ENCODE measurements around the gene CRYBG3.

CRYBG3 gene

DNA sequence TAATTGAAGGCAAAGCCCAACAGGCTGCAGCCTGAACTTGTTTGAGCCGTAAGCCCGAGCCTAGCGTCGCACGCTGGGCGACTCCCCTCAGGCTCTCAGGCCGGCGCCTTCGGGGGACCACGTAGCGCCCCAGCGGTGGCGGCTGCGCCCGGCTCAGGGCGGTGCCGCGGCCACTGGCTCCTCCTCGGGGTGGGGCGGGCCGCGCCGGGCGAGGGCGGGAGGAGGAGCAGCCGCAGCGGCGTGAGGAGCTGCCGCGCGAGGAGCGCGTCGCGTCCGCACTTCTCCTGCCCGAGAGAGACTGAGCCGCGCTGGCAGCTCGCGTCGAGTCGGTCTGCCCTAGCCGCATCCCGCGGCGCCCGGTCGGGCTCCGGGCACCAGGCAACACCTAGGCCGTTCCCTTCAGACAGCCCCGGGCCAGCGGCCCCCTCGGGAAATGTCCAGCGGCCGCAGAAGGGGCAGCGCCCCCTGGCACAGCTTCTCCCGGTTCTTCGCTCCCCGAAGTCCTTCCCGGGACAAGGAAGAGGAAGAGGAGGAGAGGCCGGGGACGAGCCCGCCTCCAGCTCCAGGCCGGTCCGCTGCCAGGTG, at the start of gene CRYBG3:
CRYBG3 (plus strand) TSS at position 238 of the 585 bp plus-strand sequence; CDS start at position 434, 196 bp downstream.
- no peaks in the 10 kb centered on the region for H3K27me3 ChIP-seq (ENCODE audit: low read depth, low read length)
- no peaks in the 10 kb centered on the region for H3K36me3 ChIP-seq (ENCODE audit: control insufficient read depth in 1 of 2, insufficient read depth in 2 of 2, low read length in 2 of 2)
- H3K4me3 ChIP-seq (ENCODE audit: low read depth in 1 of 2, low read length in 2 of 2): peak within 1 kb of the TSS; percentile 84 to 87
- peaks cover 0 to 13% of the 10 kb centered on the region in 2 donors for H3K4me1 ChIP-seq (ENCODE audit: control insufficient read depth in 1 of 2, insufficient read depth in 2 of 2, low read length in 2 of 2)
- H3K9me3 ChIP-seq (ENCODE audit: control insufficient read depth in 1 of 2, low read length in 2 of 2): no peaks in the 10 kb centered on the region
- peak within 1 kb of the TSS; percentile 76 for H3K27ac ChIP-seq (ENCODE audit: low read length)

DNA sequence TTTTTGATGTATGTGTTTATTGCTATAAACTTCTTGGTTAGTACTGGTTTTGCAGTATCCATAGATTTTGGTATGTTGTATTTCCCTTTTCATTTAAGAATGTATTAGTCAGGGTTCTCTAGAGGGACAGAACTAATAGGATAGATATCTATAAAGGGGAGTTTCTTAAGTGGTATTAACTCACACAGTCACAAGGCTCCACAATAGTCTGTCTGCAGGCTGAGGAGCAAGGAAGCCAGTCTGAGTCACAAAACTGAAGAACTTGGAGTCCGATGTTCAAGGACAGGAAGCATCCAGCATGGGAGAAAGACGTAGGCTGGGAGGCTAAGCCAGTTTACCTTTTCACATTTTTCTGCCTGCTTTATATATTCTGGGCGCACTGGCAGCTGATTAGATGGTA, 48.9 kb upstream of the CRYBG3 start:
- H3K4me1 ChIP-seq (ENCODE audit: control insufficient read depth in 1 of 2, insufficient read depth in 2 of 2, low read length in 2 of 2): no peaks in the 10 kb centered on the region
- H3K36me3 ChIP-seq (ENCODE audit: control insufficient read depth in 1 of 2, insufficient read depth in 2 of 2, low read length in 2 of 2): peaks cover 0 to 22% of the 10 kb centered on the region in 2 donors
- H3K27ac ChIP-seq (ENCODE audit: low read length): no peak overlapping the region
- H3K27me3 ChIP-seq (ENCODE audit: low read depth, low read length): no peaks in the 10 kb centered on the region
- no peak overlapping the region for H3K4me3 ChIP-seq (ENCODE audit: low read depth in 1 of 2, low read length in 2 of 2)
- H3K9me3 ChIP-seq (ENCODE audit: control insufficient read depth in 1 of 2, low read length in 2 of 2): peaks cover 0 to 5% of the 10 kb centered on the region in 2 donors

DNA sequence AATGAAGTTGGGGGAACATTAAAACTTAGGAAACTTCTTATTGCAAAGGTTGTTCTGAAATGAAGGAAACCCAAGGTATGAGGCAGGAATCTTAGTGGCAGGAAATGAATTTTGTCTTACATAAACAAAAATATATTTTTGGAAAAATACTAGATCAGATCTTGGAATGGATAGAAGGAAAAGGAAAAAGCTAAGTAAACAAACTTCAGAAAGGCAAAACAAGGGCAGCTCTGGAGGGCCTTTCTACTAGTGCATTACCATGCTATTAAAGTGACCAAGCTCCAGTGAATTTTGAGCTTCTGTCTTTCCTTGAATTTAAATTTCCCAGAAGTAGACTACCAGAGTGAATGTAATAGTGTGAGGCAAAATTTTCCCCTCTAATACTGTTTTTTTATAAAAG, 43.7 kb upstream of the CRYBG3 start:
- peaks cover 0 to 3% of the 10 kb centered on the region in 2 donors for H3K4me1 ChIP-seq (ENCODE audit: control insufficient read depth in 1 of 2, insufficient read depth in 2 of 2, low read length in 2 of 2)
- peaks cover 0 to 5% of the 10 kb centered on the region in 2 donors for H3K36me3 ChIP-seq (ENCODE audit: control insufficient read depth in 1 of 2, insufficient read depth in 2 of 2, low read length in 2 of 2)
- no peaks in the 10 kb centered on the region for H3K9me3 ChIP-seq (ENCODE audit: control insufficient read depth in 1 of 2, low read length in 2 of 2)
- no peaks in the 10 kb centered on the region for H3K27me3 ChIP-seq (ENCODE audit: low read depth, low read length)
- H3K27ac ChIP-seq (ENCODE audit: low read length): no peak overlapping the region
- H3K4me3 ChIP-seq (ENCODE audit: low read depth in 1 of 2, low read length in 2 of 2): no peak overlapping the region

DNA sequence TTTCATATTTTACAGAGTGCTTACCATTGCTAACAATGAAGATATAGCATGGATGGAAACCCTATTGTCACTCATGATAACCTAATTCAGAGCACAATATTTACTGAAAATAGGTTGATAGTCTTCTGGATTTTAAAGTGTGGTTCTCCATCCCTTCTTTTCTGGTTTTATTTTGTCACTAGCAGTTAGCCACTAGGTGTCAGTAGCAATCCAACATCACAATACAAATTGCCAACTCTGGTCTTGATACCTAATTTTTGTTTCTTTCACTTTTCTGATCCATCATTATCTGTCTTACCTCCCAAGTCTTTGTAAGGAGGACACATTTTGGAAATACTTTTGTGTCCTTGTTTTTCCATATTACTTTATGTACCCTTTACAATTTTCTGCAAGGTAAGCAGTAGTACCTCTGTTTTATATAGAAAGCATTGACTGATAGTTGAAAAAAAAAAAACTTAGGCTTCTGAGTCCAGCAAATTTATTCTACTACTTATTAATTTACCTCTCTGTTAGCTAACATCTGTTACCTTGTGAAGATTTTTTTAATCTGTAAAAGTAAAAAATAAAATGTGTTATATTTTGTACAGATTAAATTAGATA, 28.3 kb upstream of the CRYBG3 start:
- no peak overlapping the region for H3K27ac ChIP-seq (ENCODE audit: low read length)
- no peaks in the 10 kb centered on the region for H3K9me3 ChIP-seq (ENCODE audit: control insufficient read depth in 1 of 2, low read length in 2 of 2)
- no peaks in the 10 kb centered on the region for H3K27me3 ChIP-seq (ENCODE audit: low read depth, low read length)
- H3K4me1 ChIP-seq (ENCODE audit: control insufficient read depth in 1 of 2, insufficient read depth in 2 of 2, low read length in 2 of 2): no peaks in the 10 kb centered on the region
- H3K36me3 ChIP-seq (ENCODE audit: control insufficient read depth in 1 of 2, insufficient read depth in 2 of 2, low read length in 2 of 2): peaks cover 0 to under 1% of the 10 kb centered on the region in 2 donors
- H3K4me3 ChIP-seq (ENCODE audit: low read depth in 1 of 2, low read length in 2 of 2): no peak overlapping the region

DNA sequence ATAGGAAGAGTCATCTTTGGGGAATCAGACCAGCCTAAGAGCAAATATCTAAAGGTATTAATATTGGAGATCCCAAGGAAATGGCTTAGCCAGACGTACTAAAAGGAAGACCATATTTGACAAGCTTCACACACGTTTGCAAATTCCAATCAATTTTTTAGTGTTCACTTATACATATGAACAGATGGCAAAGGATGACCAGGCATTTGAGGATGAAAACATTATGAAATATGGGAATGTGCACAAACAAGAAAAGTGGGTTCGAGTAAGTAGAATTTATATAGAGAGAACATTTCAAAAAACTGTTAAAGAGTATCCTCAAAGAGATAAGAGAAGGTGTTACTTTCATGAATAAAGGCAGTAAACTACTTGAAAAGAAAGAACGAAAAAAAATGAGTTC, 25.9 kb upstream of the CRYBG3 start:
- H3K9me3 ChIP-seq (ENCODE audit: control insufficient read depth in 1 of 2, low read length in 2 of 2): no peaks in the 10 kb centered on the region
- no peaks in the 10 kb centered on the region for H3K4me1 ChIP-seq (ENCODE audit: control insufficient read depth in 1 of 2, insufficient read depth in 2 of 2, low read length in 2 of 2)
- H3K4me3 ChIP-seq (ENCODE audit: low read depth in 1 of 2, low read length in 2 of 2): no peak overlapping the region
- H3K36me3 ChIP-seq (ENCODE audit: control insufficient read depth in 1 of 2, insufficient read depth in 2 of 2, low read length in 2 of 2): no peaks in the 10 kb centered on the region
- no peak overlapping the region for H3K27ac ChIP-seq (ENCODE audit: low read length)
- H3K27me3 ChIP-seq (ENCODE audit: low read depth, low read length): no peaks in the 10 kb centered on the region

DNA sequence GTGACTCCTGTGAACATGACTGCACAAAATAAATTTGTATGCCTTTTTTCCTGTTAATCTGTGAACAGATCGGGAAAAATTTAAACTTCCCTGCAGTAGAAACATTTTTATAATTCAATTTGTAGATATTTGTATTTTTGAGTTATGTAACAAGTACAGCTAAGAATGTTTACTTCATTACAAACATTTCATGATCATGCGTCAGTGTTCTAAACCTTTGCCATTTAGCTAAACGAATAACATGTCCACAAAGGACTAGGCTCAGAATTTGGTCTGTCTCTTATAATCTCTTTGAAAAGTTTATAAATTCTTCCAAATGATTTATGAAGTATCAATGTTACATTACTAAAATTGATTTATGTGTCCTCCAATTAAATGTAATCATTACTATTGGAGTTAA, 17.3 kb upstream of the CRYBG3 start:
- Histone ChIP-seq H3K9me3 (ENCODE audit: control insufficient read depth in 1 of 2, low read length in 2 of 2) (no peaks in the 10 kb centered on the region), H3K27me3 (ENCODE audit: low read depth, low read length) (no peaks in the 10 kb centered on the region), H3K4me3 (ENCODE audit: low read depth in 1 of 2, low read length in 2 of 2) (no peak overlapping the region), H3K4me1 (ENCODE audit: control insufficient read depth in 1 of 2, insufficient read depth in 2 of 2, low read length in 2 of 2) (peaks cover 0 to 9% of the 10 kb centered on the region in 2 donors), H3K36me3 (ENCODE audit: control insufficient read depth in 1 of 2, insufficient read depth in 2 of 2, low read length in 2 of 2) (no peaks in the 10 kb centered on the region), H3K27ac (ENCODE audit: low read length) (no peak overlapping the region)

DNA sequence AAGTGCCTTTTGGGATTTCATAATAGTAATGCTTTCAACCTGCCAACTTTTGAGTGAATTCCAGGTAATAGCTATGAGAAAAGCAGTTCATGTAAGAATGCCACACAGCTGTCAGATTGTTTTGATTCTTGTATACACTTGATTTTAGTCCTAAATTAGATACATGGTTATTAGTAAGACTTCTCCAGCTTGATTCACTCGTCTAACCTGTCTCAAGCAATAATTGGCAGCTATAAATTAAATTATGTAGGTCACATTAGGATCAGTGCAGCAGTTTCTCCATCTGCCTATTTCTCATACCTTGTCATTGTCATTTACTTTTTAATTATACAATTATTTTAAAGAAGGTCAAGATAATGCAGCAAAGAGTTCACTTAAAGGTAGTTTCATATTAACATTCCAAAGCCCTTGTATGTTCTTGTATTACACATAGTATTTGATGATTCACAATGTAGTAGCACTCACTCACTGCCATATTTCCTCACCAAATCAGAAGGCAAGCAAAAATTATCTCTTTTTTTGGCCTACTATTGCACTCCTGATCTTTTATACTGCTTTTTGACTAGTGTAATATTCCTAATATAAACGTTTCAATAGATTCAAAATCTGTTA, 10.9 kb upstream of the CRYBG3 start:
- H3K4me3 ChIP-seq (ENCODE audit: low read depth in 1 of 2, low read length in 2 of 2): no peak overlapping the region
- H3K4me1 ChIP-seq (ENCODE audit: control insufficient read depth in 1 of 2, insufficient read depth in 2 of 2, low read length in 2 of 2): no peaks in the 10 kb centered on the region
- no peaks in the 10 kb centered on the region for H3K9me3 ChIP-seq (ENCODE audit: control insufficient read depth in 1 of 2, low read length in 2 of 2)
- no peaks in the 10 kb centered on the region for H3K36me3 ChIP-seq (ENCODE audit: control insufficient read depth in 1 of 2, insufficient read depth in 2 of 2, low read length in 2 of 2)
- H3K27ac ChIP-seq (ENCODE audit: low read length): no peak overlapping the region
- no peaks in the 10 kb centered on the region for H3K27me3 ChIP-seq (ENCODE audit: low read depth, low read length)

DNA sequence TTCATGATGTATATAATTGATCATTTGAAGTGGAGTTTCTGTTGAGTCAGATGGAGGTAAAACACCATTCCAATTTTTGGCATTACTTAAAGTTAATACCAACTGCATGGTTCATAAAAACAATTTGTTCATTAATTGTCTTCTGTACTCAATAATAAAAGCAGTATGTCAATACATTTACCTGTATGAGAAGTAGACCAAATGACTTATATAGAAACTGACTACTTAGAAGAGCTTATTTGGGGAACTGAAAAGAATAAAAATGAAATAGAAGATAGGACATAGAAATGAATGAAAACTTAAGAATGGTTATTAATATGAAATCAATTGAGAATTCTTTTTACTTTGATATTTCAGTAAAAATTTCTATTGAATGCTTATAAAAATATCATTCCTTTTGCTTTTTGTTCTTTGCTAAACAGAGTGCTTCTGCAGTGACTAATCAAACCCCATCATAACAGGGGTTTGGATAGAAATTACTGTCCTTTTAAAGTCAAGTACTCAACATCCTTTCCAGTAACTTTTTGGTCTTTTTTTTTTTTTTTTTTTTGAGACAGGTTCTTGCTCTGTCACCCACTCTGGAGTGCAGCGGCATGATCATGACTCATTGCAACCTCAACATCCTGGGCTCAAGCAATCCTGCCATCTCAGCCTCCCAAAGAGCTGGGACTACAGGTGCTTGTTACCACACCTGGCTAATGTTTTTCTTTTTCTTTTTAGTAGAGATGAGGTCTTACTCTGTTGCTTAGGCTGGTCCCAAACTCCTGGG, 6.5 kb upstream of the CRYBG3 start:
- Histone ChIP-seq H3K36me3 (ENCODE audit: control insufficient read depth in 1 of 2, insufficient read depth in 2 of 2, low read length in 2 of 2) (no peaks in the 10 kb centered on the region), H3K27ac (ENCODE audit: low read length) (no peak overlapping the region), H3K27me3 (ENCODE audit: low read depth, low read length) (no peaks in the 10 kb centered on the region), H3K4me1 (ENCODE audit: control insufficient read depth in 1 of 2, insufficient read depth in 2 of 2, low read length in 2 of 2) (no peaks in the 10 kb centered on the region), H3K9me3 (ENCODE audit: control insufficient read depth in 1 of 2, low read length in 2 of 2) (no peaks in the 10 kb centered on the region), H3K4me3 (ENCODE audit: low read depth in 1 of 2, low read length in 2 of 2) (no peak overlapping the region)

DNA sequence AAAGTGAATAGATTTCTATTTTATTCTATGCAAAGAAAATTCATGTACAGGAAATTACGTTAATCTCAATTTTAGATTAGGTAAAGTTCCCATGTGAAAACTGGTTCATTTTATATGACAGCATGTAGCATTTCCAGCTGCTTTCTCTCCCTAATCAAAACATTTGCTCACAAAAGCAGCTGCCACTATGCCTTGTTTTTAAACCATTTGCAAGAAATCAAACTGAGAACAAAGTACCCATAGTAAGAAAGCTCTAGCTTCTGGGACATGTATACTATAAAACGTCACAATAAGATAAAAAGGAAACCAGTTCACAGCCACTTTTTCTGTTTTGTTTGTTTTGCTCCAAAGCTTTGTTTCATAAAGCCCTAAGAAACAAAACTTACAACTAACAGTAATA, 5.0 kb upstream of the CRYBG3 start:
- Histone ChIP-seq H3K36me3 (ENCODE audit: control insufficient read depth in 1 of 2, insufficient read depth in 2 of 2, low read length in 2 of 2) (no peaks in the 10 kb centered on the region), H3K4me3 (ENCODE audit: low read depth in 1 of 2, low read length in 2 of 2) (no peak overlapping the region)

DNA sequence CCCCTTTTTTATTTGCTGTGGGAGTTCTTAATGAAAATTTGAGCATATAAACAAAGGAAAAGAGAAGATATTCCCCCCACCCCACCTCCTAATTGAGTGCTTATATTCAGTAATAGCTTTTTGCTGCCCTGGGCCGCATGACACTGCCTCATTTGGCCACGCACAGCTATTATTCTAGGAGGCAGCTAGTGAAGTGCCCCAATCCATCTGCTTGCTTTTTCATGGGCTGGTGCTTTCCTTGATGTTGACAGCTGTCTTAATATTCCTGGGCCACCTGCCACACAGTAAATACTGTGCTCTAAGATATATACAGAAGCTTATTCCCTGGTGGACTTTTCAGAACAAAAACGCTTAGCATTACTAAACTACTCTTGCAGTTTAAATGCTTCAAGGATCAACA, 3.8 kb upstream of the CRYBG3 start:
- H3K36me3 ChIP-seq (ENCODE audit: control insufficient read depth in 1 of 2, insufficient read depth in 2 of 2, low read length in 2 of 2): no peaks in the 10 kb centered on the region
- no peak overlapping the region for H3K4me3 ChIP-seq (ENCODE audit: low read depth in 1 of 2, low read length in 2 of 2)
- no peaks in the 10 kb centered on the region for H3K4me1 ChIP-seq (ENCODE audit: control insufficient read depth in 1 of 2, insufficient read depth in 2 of 2, low read length in 2 of 2)
- H3K9me3 ChIP-seq (ENCODE audit: control insufficient read depth in 1 of 2, low read length in 2 of 2): no peaks in the 10 kb centered on the region
- no peaks in the 10 kb centered on the region for H3K27me3 ChIP-seq (ENCODE audit: low read depth, low read length)
- H3K27ac ChIP-seq (ENCODE audit: low read length): no peak overlapping the region

More for the DNA sequence above, 5.0 kb upstream of the CRYBG3 start:
- Histone ChIP-seq H3K4me1 (ENCODE audit: control insufficient read depth in 1 of 2, insufficient read depth in 2 of 2, low read length in 2 of 2) (no peaks in the 10 kb centered on the region), H3K27me3 (ENCODE audit: low read depth, low read length) (no peaks in the 10 kb centered on the region), H3K9me3 (ENCODE audit: control insufficient read depth in 1 of 2, low read length in 2 of 2) (no peaks in the 10 kb centered on the region), H3K27ac (ENCODE audit: low read length) (no peak overlapping the region)

DNA sequence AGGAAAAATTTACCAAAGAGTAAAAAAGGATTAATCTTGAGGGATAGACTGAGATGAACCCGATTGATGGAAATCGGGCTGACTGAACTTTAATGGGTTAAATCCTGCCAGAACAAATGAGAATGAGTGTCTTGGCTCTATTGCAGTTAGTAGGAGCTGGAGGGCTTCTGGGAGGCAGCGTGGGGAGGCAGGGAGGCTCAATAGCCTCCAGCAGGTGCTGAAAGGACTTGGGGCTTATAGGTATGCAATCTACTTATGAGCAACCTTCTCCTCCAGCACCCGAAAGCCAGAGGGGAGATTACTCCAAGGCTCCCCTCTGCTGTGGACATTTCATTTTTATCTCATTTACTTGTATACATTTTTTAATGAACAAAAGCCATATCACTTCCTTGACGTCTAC, 1.0 kb upstream of the CRYBG3 start:
- H3K36me3 ChIP-seq (ENCODE audit: control insufficient read depth in 1 of 2, insufficient read depth in 2 of 2, low read length in 2 of 2): no peaks in the 10 kb centered on the region
- no peak overlapping the region for H3K27ac ChIP-seq (ENCODE audit: low read length)
- H3K4me3 ChIP-seq (ENCODE audit: low read depth in 1 of 2, low read length in 2 of 2): peak overlapping the region; percentile 84 to 87

More for the DNA sequence above, 1.0 kb upstream of the CRYBG3 start:
- no peaks in the 10 kb centered on the region for H3K9me3 ChIP-seq (ENCODE audit: control insufficient read depth in 1 of 2, low read length in 2 of 2)
- peaks cover 0 to 13% of the 10 kb centered on the region in 2 donors for H3K4me1 ChIP-seq (ENCODE audit: control insufficient read depth in 1 of 2, insufficient read depth in 2 of 2, low read length in 2 of 2)
- H3K27me3 ChIP-seq (ENCODE audit: low read depth, low read length): no peaks in the 10 kb centered on the region
